OCI-LY1 (cell line): ENCODE results near the gene DCAF15.

Source experiments
- CTCF ChIP-seq: fragments of 200-600 bp; sonication (generic), shearing (Covaris generic); IDR thresholded peaks from 2 replicates; pipeline ENCODE4 v1.5.1; 2017; ENCODE audit warnings: mild to moderate bottlenecking, antibody characterized with exemption, low read length, moderate library complexity, mixed read lengths
- EZH2 ChIP-seq: fragments of 200-600 bp; sonication (generic), shearing (Covaris generic); IDR thresholded peaks from 2 replicates; pipeline ENCODE4 v1.8.0; 2017; ENCODE audit warnings: borderline replicate concordance, mixed run types, mild to moderate bottlenecking, antibody characterized with exemption, low read length, moderate library complexity, mixed read lengths

- no peak for TF ChIP-seq CTCF
- no peak for TF ChIP-seq EZH2
These were observed 22.4 kb upstream of the DCAF15 start for GRCh38 chr19:13929956-13930355.
